GM23338 (cell line): ENCODE measurements around the gene HSPBP1. TPM values are rescaled to one million over a fixed set of nuclear protein-coding genes. Genes with fewer than 3 reads are reported as not detected.

Experiments
- ATAC-seq: fragments of 200-7000 bp; cut with Tn5 transposase; 3 replicates; pipeline ENCODE4 v1.9.1; 2020
- DNase-seq: peaks from one replicate; pipeline ENCODE4 v3.0.0-alpha.2; 2015; ENCODE audit warnings: low spot score
- H2AFZ ChIP-seq: fragments of 200-600 bp; sonication (generic); 2 replicates; pipeline ENCODE4 v1.8.0; 2016; ENCODE audit warnings: antibody characterized with exemption, mild to moderate bottlenecking, moderate library complexity
- H3F3A ChIP-seq: fragments of 200-600 bp; sonication (generic); replicated peaks from 2 replicates; pipeline ENCODE4 v1.8.0; 2017; ENCODE audit warnings: antibody characterized with exemption, mixed run types, low read depth
- H3K27ac ChIP-seq: fragments of 200-600 bp; sonication (generic); 2 replicates; pipeline ENCODE4 v1.6.1; 2016; ENCODE audit warnings: low read depth
- H3K27me3 ChIP-seq: fragments of 200-600 bp; sonication (generic); 2 replicates; pipeline ENCODE4 v1.8.0; 2016; ENCODE audit warnings: mild to moderate bottlenecking, mixed run types, moderate library complexity; ENCODE audit not compliant: insufficient read depth
- H3K36me3 ChIP-seq: fragments of 200-600 bp; sonication (generic); 2 replicates; pipeline ENCODE4 v1.8.0; 2016; ENCODE audit warnings: mild to moderate bottlenecking; ENCODE audit not compliant: insufficient read depth
- H3K4me1 ChIP-seq: fragments of 200-600 bp; sonication (generic); 2 replicates; pipeline ENCODE4 v1.8.0; 2016; ENCODE audit warnings: mild to moderate bottlenecking, moderate library complexity; ENCODE audit not compliant: insufficient read depth
- H3K4me2 ChIP-seq: fragments of 200-600 bp; sonication (generic); 2 replicates; pipeline ENCODE4 v1.7.1; 2017; ENCODE audit warnings: mixed run types
- H3K4me3 ChIP-seq: fragments of 200-600 bp; sonication (generic); 2 replicates; pipeline ENCODE4 v1.6.1; 2016; ENCODE audit warnings: mixed run types
- H3K79me2 ChIP-seq: fragments of 200-600 bp; sonication (generic); replicated peaks from 2 replicates; pipeline ENCODE4 v1.8.0; 2017; ENCODE audit warnings: mild to moderate bottlenecking; ENCODE audit not compliant: insufficient read depth
- H3K9me2 ChIP-seq: fragments of 200-600 bp; sonication (generic); 2 replicates; pipeline ENCODE4 v1.8.0; 2017; ENCODE audit not compliant: insufficient read depth
- H4K20me1 ChIP-seq: fragments of 200-600 bp; sonication (generic); replicated peaks from 2 replicates; pipeline ENCODE4 v1.8.0; 2017; ENCODE audit warnings: mild to moderate bottlenecking; ENCODE audit not compliant: insufficient read depth
- H3K27ac Mint-ChIP-seq: 2 replicates; pipeline ENCODE4 v1.8.0; 2020; ENCODE audit warnings: inconsistent platforms, mild to moderate bottlenecking, moderate library complexity, mixed read lengths
- H3K27me3 Mint-ChIP-seq: 3 replicates; pipeline ENCODE4 v1.8.0; 2022; ENCODE audit warnings: low read depth, mild to moderate bottlenecking, moderate library complexity, mixed read lengths, inconsistent platforms; ENCODE audit not compliant: insufficient read depth, poor library complexity
- H3K36me3 Mint-ChIP-seq: 3 replicates; pipeline ENCODE4 v1.8.0; 2021; ENCODE audit warnings: low read depth, mild to moderate bottlenecking, inconsistent platforms, moderate library complexity, mixed read lengths
- H3K4me1 Mint-ChIP-seq: 3 replicates; pipeline ENCODE4 v1.8.0; 2020; ENCODE audit warnings: mild to moderate bottlenecking, inconsistent platforms, mixed read lengths
- H3K4me3 Mint-ChIP-seq: 3 replicates; pipeline ENCODE4 v1.8.0; 2021; ENCODE audit warnings: moderate library complexity, mild to moderate bottlenecking, inconsistent platforms, mixed read lengths
- H3K9me3 Mint-ChIP-seq: 3 replicates; pipeline ENCODE4 v1.8.0; 2020; ENCODE audit warnings: moderate library complexity, mild to moderate bottlenecking, inconsistent platforms, mixed read lengths
- EZH2phosphoT487 ChIP-seq: fragments of 200-600 bp; sonication (generic); IDR thresholded peaks from one replicate; pipeline ENCODE4 v1.8.1; 2018; ENCODE audit warnings: antibody characterized with exemption; ENCODE audit not compliant: unreplicated experiment
- JUNB ChIP-seq: IDR thresholded peaks from one replicate; pipeline ENCODE4 v1.6.1; 2016; ENCODE audit warnings: antibody characterized with exemption; ENCODE audit not compliant: unreplicated experiment
- STAT1 ChIP-seq: IDR thresholded peaks from one replicate; pipeline ENCODE4 v1.6.1; 2016; ENCODE audit warnings: antibody characterized with exemption; ENCODE audit not compliant: unreplicated experiment
- ZNF331 ChIP-seq: fragments of 250-450 bp; sonication (Bioruptor Pico); IDR thresholded peaks from 2 replicates; pipeline ENCODE4 v1.5.0; 2020; ENCODE audit warnings: low read depth, mild to moderate bottlenecking, moderate library complexity
- ZNF462 ChIP-seq: fragments of 250-450 bp; sonication (Bioruptor Pico); IDR thresholded peaks from 2 replicates; pipeline ENCODE4 v1.5.0; 2020; ENCODE audit warnings: mild to moderate bottlenecking, moderate library complexity
- polyA plus RNA-seq: library from polyadenylated mRNA; unstranded; fragments of >200 nt; fragmentation: Nextera tagmentation; extraction: Ambion mirVana; gene quantifications from 2 replicates; pipeline ENCODE4 v1.2.1, GENCODE V29; 2016
- total RNA-seq: library from RNA; depleted of rRNA; stranded (reverse); fragments of >200 nt; shearing (Covaris generic); gene quantifications from 2 replicates; pipeline ENCODE4 v1.2.3, GENCODE V29; 2014
- TF ChIP-seq, protein P1 (sequence below): IDR thresholded peaks from one replicate; pipeline ENCODE4 v1.6.1; 2018; ENCODE audit warnings: antibody characterized with exemption; ENCODE audit not compliant: unreplicated experiment

Gene HSPBP1
- total and polyA plus RNA-seq, 2 experiments from 2014 or later: 83.6 to 91.1 TPM

- Histone ChIP-seq H3K27ac (no peak overlapping the region), H3K27me3 (no peaks in the 10 kb centered on the region), H3F3A (no peaks in the 10 kb centered on the region), H3K9me2 (no peaks in the 10 kb centered on the region), H2AFZ (no peak overlapping the region), H3K4me3 (no peak overlapping the region), H3K4me1 (no peaks in the 10 kb centered on the region), H4K20me1 (no peaks in the 10 kb centered on the region; the same call in 1 of the 2 replicates), H3K79me2 (no peaks in the 10 kb centered on the region), H3K4me2 (no peak overlapping the region), H3K36me3 (no peaks in the 10 kb centered on the region; the same call in 1 of the 2 replicates)
- TF ChIP-seq JUNB: no peak
- TF ChIP-seq ZNF331: no peak
- TF ChIP-seq STAT1: no peak
- TF ChIP-seq, protein P1, sequence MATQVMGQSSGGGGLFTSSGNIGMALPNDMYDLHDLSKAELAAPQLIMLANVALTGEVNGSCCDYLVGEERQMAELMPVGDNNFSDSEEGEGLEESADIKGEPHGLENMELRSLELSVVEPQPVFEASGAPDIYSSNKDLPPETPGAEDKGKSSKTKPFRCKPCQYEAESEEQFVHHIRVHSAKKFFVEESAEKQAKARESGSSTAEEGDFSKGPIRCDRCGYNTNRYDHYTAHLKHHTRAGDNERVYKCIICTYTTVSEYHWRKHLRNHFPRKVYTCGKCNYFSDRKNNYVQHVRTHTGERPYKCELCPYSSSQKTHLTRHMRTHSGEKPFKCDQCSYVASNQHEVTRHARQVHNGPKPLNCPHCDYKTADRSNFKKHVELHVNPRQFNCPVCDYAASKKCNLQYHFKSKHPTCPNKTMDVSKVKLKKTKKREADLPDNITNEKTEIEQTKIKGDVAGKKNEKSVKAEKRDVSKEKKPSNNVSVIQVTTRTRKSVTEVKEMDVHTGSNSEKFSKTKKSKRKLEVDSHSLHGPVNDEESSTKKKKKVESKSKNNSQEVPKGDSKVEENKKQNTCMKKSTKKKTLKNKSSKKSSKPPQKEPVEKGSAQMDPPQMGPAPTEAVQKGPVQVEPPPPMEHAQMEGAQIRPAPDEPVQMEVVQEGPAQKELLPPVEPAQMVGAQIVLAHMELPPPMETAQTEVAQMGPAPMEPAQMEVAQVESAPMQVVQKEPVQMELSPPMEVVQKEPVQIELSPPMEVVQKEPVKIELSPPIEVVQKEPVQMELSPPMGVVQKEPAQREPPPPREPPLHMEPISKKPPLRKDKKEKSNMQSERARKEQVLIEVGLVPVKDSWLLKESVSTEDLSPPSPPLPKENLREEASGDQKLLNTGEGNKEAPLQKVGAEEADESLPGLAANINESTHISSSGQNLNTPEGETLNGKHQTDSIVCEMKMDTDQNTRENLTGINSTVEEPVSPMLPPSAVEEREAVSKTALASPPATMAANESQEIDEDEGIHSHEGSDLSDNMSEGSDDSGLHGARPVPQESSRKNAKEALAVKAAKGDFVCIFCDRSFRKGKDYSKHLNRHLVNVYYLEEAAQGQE: no peak
- no peak for TF ChIP-seq EZH2phosphoT487
- no peak for TF ChIP-seq ZNF462 (CRISPR knock-in tag)
- H3K27ac Mint-ChIP-seq: no peak overlapping the region
- H3K27me3 Mint-ChIP-seq: peaks cover 13% of the 10 kb centered on the region
- peaks cover 4% of the 10 kb centered on the region; the same call in 2 of the 3 replicates for H3K4me1 Mint-ChIP-seq
- no peaks in the 10 kb centered on the region for H3K9me3 Mint-ChIP-seq
- ATAC-seq (no peak), DNase-seq (no peak)
- peaks cover 14% of the 10 kb centered on the region for H3K36me3 Mint-ChIP-seq
- no peak overlapping the region for H3K4me3 Mint-ChIP-seq
These were observed 52.5 kb downstream of the HSPBP1 start for GRCh38 chr19:55227241-55228014.
